Osteoblast (primary cell): Measurements from ENCODE around the gene ST6GAL1. TPM values are rescaled to one million over a fixed set of nuclear protein-coding genes. Genes with fewer than 3 reads are reported as not detected.

Source experiments
- DNase-seq: peaks from one replicate; pipeline ENCODE4 v3.0.0; 2011; ENCODE audit warnings: low spot score, mixed read lengths; ENCODE audit not compliant: insufficient read length; ENCODE audit errors: missing footprints
- H2AFZ ChIP-seq: 2 replicates; pipeline ENCODE4 v1.6.0; 2011; ENCODE audit warnings: mild to moderate bottlenecking, low read length
- H3K27ac ChIP-seq: 2 replicates; pipeline ENCODE4 v1.5.1; 2011; ENCODE audit warnings: mild to moderate bottlenecking, low read depth, low read length, moderate library complexity
- H3K27me3 ChIP-seq: 2 replicates; pipeline ENCODE4 v1.6.0; 2012; ENCODE audit warnings: mild to moderate bottlenecking, control low read depth, inconsistent platforms, low read length, moderate library complexity; ENCODE audit not compliant: insufficient read depth
- H3K36me3 ChIP-seq: 2 replicates; pipeline ENCODE4 v1.5.1; 2011; ENCODE audit warnings: mild to moderate bottlenecking, low read length, control low read depth, moderate library complexity; ENCODE audit not compliant: insufficient read depth
- H3K4me1 ChIP-seq: 2 replicates; pipeline ENCODE4 v1.5.1; 2011; ENCODE audit warnings: mild to moderate bottlenecking, low read length, control low read depth, moderate library complexity; ENCODE audit not compliant: insufficient read depth
- H3K4me2 ChIP-seq: 2 replicates; pipeline ENCODE4 v1.6.0; 2011; ENCODE audit warnings: mild to moderate bottlenecking, low read length; ENCODE audit not compliant: insufficient read depth
- H3K4me3 ChIP-seq: fragments of 200-600 bp; sonication (generic); 3 replicates; pipeline ENCODE4 v1.5.1; 2012; ENCODE audit warnings: mild to moderate bottlenecking, low read length, inconsistent platforms; ENCODE audit not compliant: insufficient read depth
- H3K79me2 ChIP-seq: 2 replicates; pipeline ENCODE4 v1.6.0; 2012; ENCODE audit warnings: mild to moderate bottlenecking, low read length, control low read depth, inconsistent platforms; ENCODE audit not compliant: insufficient read depth
- H3K9me3 ChIP-seq: 2 replicates; pipeline ENCODE4 v1.5.1; 2011; ENCODE audit warnings: low read depth, low read length, control low read depth
- H4K20me1 ChIP-seq: 2 replicates; pipeline ENCODE4 v1.6.0; 2012; ENCODE audit warnings: mild to moderate bottlenecking, low read length, control low read depth; ENCODE audit not compliant: insufficient read depth
- CTCF ChIP-seq: IDR thresholded peaks from 2 replicates; pipeline ENCODE4 v1.5.1; 2011; ENCODE audit warnings: mild to moderate bottlenecking, low read depth, low read length, moderate library complexity; ENCODE audit errors: extremely low read depth
- total RNA-seq: library from RNA; depleted of rRNA; stranded (reverse); fragments of >200 nt; gene quantifications from 2 replicates; pipeline ENCODE4 v1.2.3, GENCODE V29; 2012

ST6GAL1 gene
- total RNA-seq, 1 donor, result 8.0 TPM

DNA sequence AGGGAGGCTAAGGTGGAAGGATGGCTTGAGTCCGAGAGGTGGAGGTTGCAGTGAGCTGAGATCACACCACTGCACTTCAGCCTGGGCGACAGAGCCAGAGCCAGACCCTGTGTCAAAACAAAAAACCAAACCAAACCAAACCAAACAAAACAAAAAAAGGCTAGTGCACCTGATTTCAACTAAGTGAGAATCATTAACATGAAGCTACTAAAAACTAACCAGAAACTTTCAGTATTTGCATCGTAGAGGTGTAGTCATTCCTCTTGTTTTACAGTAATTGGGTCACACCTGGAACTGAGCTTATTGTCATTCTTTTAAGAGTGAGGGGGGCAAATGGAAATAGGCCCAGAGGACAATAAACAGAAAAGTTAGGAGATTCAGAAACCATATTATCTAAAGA, 58.5 kb downstream of the ST6GAL1 start:
- no peak overlapping the region for H3K4me2 ChIP-seq
- H3K4me1 ChIP-seq, result no peaks in the 10 kb centered on the region
- H4K20me1 ChIP-seq, result no peaks in the 10 kb centered on the region
- no peaks in the 10 kb centered on the region for H3K36me3 ChIP-seq
- no peak for TF ChIP-seq CTCF
- H2AFZ ChIP-seq, result no peak overlapping the region
- H3K9me3 ChIP-seq, result no peaks in the 10 kb centered on the region
- H3K27me3 ChIP-seq, result no peaks in the 10 kb centered on the region
- no peak overlapping the region for H3K4me3 ChIP-seq
- no peak for DNase-seq
- H3K79me2 ChIP-seq, result no peaks in the 10 kb centered on the region
- no peak overlapping the region for H3K27ac ChIP-seq

DNA sequence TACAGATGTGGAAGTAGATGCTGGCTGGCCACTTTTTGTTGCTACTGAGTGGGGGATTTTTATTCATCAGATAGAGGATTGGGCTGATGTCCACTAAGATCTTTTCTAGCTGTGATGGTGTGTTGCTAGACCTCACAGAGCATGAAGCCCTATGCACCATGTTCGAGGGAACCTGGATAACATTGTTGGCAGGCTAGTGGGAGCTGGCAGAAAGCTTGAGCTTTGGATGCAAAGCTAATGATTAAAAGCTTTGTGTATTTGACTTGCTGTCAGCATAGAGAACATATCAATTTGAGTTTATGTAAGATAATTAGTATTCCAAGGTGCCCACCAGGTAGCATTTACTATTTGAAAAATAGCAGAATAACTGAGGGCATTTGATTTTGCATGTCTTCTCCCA, 59.1 kb downstream of the ST6GAL1 start:
- Histone ChIP-seq H3K79me2 (no peaks in the 10 kb centered on the region), H3K27ac (no peak overlapping the region), H2AFZ (no peak overlapping the region), H3K27me3 (no peaks in the 10 kb centered on the region), H4K20me1 (no peaks in the 10 kb centered on the region), H3K4me2 (no peak overlapping the region), H3K9me3 (no peaks in the 10 kb centered on the region), H3K4me1 (no peaks in the 10 kb centered on the region), H3K4me3 (no peak overlapping the region), H3K36me3 (no peaks in the 10 kb centered on the region)
- no peak for TF ChIP-seq CTCF
- no peak for DNase-seq

GRCh38 chr3:186990277-186990676, 60.0 kb downstream of the ST6GAL1 start:
- Histone ChIP-seq H3K79me2 (no peaks in the 10 kb centered on the region), H3K27me3 (no peaks in the 10 kb centered on the region), H4K20me1 (no peaks in the 10 kb centered on the region), H3K27ac (no peak overlapping the region), H3K4me3 (no peak overlapping the region), H2AFZ (no peak overlapping the region), H3K9me3 (no peaks in the 10 kb centered on the region), H3K4me1 (no peaks in the 10 kb centered on the region), H3K4me2 (no peak overlapping the region), H3K36me3 (no peaks in the 10 kb centered on the region)
- DNase-seq, result no peak
- no peak for TF ChIP-seq CTCF

GRCh38 chr3:186990878-186991308, 60.6 kb downstream of the ST6GAL1 start:
- H3K79me2 ChIP-seq, result no peaks in the 10 kb centered on the region
- no peaks in the 10 kb centered on the region for H4K20me1 ChIP-seq
- H2AFZ ChIP-seq, result no peak overlapping the region
- H3K4me1 ChIP-seq, result no peaks in the 10 kb centered on the region
- no peak overlapping the region for H3K27ac ChIP-seq
- H3K27me3 ChIP-seq, result no peaks in the 10 kb centered on the region
- DNase-seq, result no peak
- no peak overlapping the region for H3K4me3 ChIP-seq
- no peaks in the 10 kb centered on the region for H3K36me3 ChIP-seq
- no peak for TF ChIP-seq CTCF
- no peaks in the 10 kb centered on the region for H3K9me3 ChIP-seq
- no peak overlapping the region for H3K4me2 ChIP-seq
